Measurements from ENCODE around the gene ELOB. TPM values are rescaled to one million over a fixed set of nuclear protein-coding genes. Genes with fewer than 3 reads are reported as not detected.

ELOB gene
- total and polyA plus RNA-seq, 2 experiments from 2014 or later: 255 to 642 TPM

DNA sequence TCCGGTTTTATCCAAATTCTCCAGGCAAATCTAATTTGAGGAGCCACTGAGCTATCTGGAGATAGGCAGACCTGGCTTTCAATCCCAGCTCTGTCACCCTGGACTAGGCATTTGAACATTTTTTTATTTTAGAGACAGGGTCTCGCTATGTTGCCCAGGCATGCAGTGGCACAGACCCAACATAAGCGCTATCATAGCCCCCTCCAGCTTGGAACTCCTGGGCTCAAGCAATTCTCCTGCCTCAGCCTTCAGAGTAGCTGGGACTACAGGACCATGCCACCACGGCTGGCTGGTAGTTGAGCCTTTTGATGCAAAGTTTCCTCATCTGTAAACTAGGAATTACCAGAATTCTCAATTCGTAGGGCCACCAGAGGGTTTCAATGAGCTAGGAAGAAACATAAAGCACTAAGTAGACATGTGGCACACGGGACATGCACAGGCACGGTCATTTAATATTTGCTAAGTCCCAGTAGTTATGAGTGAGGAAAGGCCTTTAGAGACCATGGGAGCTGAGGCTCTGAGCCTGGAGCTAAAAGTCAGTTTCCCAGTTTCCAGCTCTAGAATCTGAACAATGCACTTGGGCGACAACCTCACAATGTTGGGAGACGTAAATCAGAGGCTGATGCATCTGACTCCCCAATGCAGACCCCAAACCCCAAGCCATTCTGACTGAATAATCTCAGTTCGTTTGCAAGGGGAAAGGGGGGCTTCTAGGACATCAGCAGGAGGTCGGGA lies 1.1 kb downstream of the ELOB start:
- H3K9me2 ChIP-seq (replicated peaks; ENCODE audit: insufficient read depth): no peaks in the 10 kb centered on the region
- TF ChIP-seq CTCF (IDR thresholded peaks at IDR 0.05; ENCODE audit: poor library complexity) (no peak), EZH2phosphoT487 (IDR thresholded peaks at IDR 0.05; ENCODE audit: low read depth, severe bottlenecking, unreplicated experiment) (no peak), EZH2 (IDR thresholded peaks at IDR 0.05; ENCODE audit: borderline replicate concordance) (no peak)
- peaks cover 20% of the 10 kb centered on the region for H4K20me1 ChIP-seq (ENCODE audit: insufficient read depth, poor library complexity, severe bottlenecking)
- H3K79me2 ChIP-seq: peaks cover 56% of the 10 kb centered on the region
- peak overlapping the region; percentile 99 for H3K4me3 ChIP-seq
- no peak for DNase-seq (ENCODE audit: low spot score)
- peaks cover 23% of the 10 kb centered on the region for H3K4me1 ChIP-seq (ENCODE audit: insufficient read depth)
- H3K27me3 ChIP-seq: no peaks in the 10 kb centered on the region
- H3K9me3 ChIP-seq (ENCODE audit: low read depth): no peaks in the 10 kb centered on the region
- H3K36me3 ChIP-seq (replicated peaks; ENCODE audit: insufficient read depth, low read depth): no peaks in the 10 kb centered on the region
- H3K27ac ChIP-seq: peak overlapping the region; percentile 88
- H2AFZ ChIP-seq: no peak overlapping the region
- WGBS (ENCODE audit: low lambda C conversion rate, missing lambda C conversion rate): 53% methylated on average over 11 of the region's 11 CpGs
- H3K4me2 ChIP-seq: peak overlapping the region; percentile 94

DNA sequence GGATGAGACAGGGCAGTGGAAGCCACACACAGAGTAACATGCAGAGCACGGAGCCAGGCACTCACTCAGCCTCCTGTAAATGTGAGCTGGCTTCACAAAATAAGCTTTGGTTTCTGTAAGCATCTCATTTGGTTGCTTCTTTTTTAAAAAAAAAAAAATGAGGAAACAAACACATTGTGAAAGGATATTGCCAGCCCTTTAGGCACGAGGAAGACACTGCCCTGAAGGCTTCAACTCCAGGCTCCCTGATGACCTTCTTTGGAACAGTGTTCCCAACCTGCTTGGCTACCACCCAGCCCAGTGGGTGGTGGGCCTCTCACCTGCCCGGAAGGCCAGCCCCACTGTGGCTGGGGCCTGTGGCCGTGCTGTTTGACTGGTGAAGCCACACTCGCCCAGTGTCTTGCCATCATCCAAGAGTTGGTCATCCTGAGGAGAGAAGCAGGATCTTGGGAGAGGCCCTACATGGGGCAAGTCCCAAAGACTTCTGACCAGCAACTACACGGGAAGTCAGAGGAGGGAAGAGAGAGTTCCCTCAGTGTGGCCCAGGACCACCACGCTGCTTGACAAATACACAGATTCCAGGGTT lies 1.9 kb downstream of the ELOB start:
- H3K79me2 ChIP-seq: peaks cover 60% of the 10 kb centered on the region
- WGBS (ENCODE audit: low lambda C conversion rate, missing lambda C conversion rate): 89% methylated on average over 7 of the region's 7 CpGs

DNA sequence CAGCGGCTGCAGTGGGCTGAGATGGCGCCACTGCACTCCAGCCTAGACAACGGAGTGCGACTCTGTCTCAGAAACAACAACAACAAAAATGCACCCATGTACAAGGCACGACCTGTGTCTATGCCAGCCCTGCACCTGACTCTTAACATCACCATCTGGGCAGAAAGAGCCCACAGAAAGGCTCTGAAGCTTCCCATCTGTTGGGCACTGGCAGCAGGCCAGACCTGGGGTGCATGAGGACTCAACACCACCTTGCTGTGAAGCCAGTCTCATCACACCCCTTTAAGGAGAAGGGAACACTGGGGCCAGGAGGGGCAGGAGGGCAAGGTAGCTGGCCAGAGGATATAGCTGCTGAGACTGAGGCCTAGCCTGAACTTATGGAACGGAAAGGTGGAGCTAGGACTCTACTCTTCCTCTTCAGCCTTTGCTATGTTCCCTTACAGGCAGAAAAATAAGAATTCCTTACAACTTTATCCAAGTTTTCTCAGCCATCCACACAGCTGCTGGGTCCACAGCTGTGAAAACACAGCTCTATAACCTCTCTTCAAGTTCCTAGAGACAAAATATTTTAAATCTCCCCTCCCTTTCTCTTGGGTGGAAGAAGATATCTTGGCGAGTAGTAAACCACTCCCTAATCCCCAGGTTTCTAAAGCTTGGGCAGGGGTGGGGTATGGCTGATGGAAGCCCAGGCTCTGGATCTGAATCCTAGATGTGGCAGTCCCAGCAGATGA lies 2.8 kb downstream of the ELOB start:
- no peaks in the 10 kb centered on the region for H3K27me3 ChIP-seq
- H3K4me2 ChIP-seq: no peak overlapping the region
- no peaks in the 10 kb centered on the region for H3K36me3 ChIP-seq (replicated peaks; ENCODE audit: insufficient read depth, low read depth)
- no peaks in the 10 kb centered on the region for H3K9me2 ChIP-seq (replicated peaks; ENCODE audit: insufficient read depth)
- peaks cover 33% of the 10 kb centered on the region for H4K20me1 ChIP-seq (ENCODE audit: insufficient read depth, poor library complexity, severe bottlenecking)
- H3K4me1 ChIP-seq (ENCODE audit: insufficient read depth): peaks cover 23% of the 10 kb centered on the region
- WGBS (ENCODE audit: low lambda C conversion rate, missing lambda C conversion rate): 89% methylated on average over 7 of the region's 7 CpGs
- H3K4me3 ChIP-seq: no peak overlapping the region
- H2AFZ ChIP-seq: no peak overlapping the region
- TF ChIP-seq EZH2 (IDR thresholded peaks at IDR 0.05; ENCODE audit: borderline replicate concordance) (no peak), CTCF (IDR thresholded peaks at IDR 0.05; ENCODE audit: poor library complexity) (no peak), EZH2phosphoT487 (IDR thresholded peaks at IDR 0.05; ENCODE audit: low read depth, severe bottlenecking, unreplicated experiment) (no peak)
- H3K79me2 ChIP-seq: peaks cover 57% of the 10 kb centered on the region
- H3K9me3 ChIP-seq (ENCODE audit: low read depth): no peaks in the 10 kb centered on the region
- no peak for DNase-seq (ENCODE audit: low spot score)
- H3K27ac ChIP-seq: no peak overlapping the region

More for the DNA sequence above, 1.9 kb downstream of the ELOB start:
- no peaks in the 10 kb centered on the region for H3K36me3 ChIP-seq (replicated peaks; ENCODE audit: insufficient read depth, low read depth)
- peaks cover 26% of the 10 kb centered on the region for H4K20me1 ChIP-seq (ENCODE audit: insufficient read depth, poor library complexity, severe bottlenecking)
- H2AFZ ChIP-seq: no peak overlapping the region
- no peak for DNase-seq (ENCODE audit: low spot score)
- no peak for TF ChIP-seq EZH2phosphoT487 (IDR thresholded peaks at IDR 0.05; ENCODE audit: low read depth, severe bottlenecking, unreplicated experiment)
- no peak for TF ChIP-seq EZH2 (IDR thresholded peaks at IDR 0.05; ENCODE audit: borderline replicate concordance)
- TF ChIP-seq CTCF (IDR thresholded peaks at IDR 0.05; ENCODE audit: poor library complexity): no peak
- H3K27ac ChIP-seq: no peak overlapping the region
- H3K9me3 ChIP-seq (ENCODE audit: low read depth): no peaks in the 10 kb centered on the region
- H3K4me3 ChIP-seq: no peak overlapping the region
- H3K4me2 ChIP-seq: peak overlapping the region; percentile 94
- no peaks in the 10 kb centered on the region for H3K27me3 ChIP-seq
- H3K9me2 ChIP-seq (replicated peaks; ENCODE audit: insufficient read depth): no peaks in the 10 kb centered on the region
- H3K4me1 ChIP-seq (ENCODE audit: insufficient read depth): peaks cover 23% of the 10 kb centered on the region

Measured in hepatocyte (in vitro differentiated cells).